Left colon (tissue), 2 donors: ENCODE measurements around the gene ADM5. TPM values are rescaled to one million over a fixed set of nuclear protein-coding genes. Genes with fewer than 3 reads are reported as not detected.

ENCODE experiments used
- ATAC-seq: fragments of 200-7000 bp; cut with Tn5 transposase; one replicate; pipeline ENCODE4 v1.9.1; 2020; ENCODE audit warnings: mild to moderate bottlenecking, moderate library complexity
- DNase-seq, 2 donors: peaks; one replicate each; pipeline ENCODE4 v3.0.0-alpha.2; 2020
- intact Hi-C, 2 donors: fragments of 100-400 bp; cut with DNase I in 1 of 2; cut with micrococcal nuclease in 1 of 2; formaldehyde crosslinking; loops; one replicate each; pipeline versions ENCODE4 v1.11.2 to v1.14.0; 2022; cut with DNase I, micrococcal nuclease
- total RNA-seq, 2 donors: library from RNA; stranded (reverse); fragmentation: NEBNext Ultra II Directional; extraction: Animal tissue kit (Norgen Biotek cat#: 25700); gene quantifications; one replicate each; pipeline ENCODE4 v1.2.1, GENCODE V29; 2021
- donor health status: DM: no; HTN: no; CAD: no.
- donor health status: DM: yes; HTN: yes; CAD: no.

Gene ADM5
- total RNA-seq, 2 donors from 2014 or later = 0.98 to 1.1 TPM

- intact Hi-C loops = no loop called here
- ATAC-seq = no peak
- peak; percentile 69 to 85 for DNase-seq
Observed at GRCh38 chr19:49677901-49678674, 11.3 kb upstream of the ADM5 start.

- intact Hi-C loops = no loop called here
- no peak for ATAC-seq
Observed at GRCh38 chr19:49678985-49679770, 10.2 kb upstream of the ADM5 start.

GRCh38 chr19:49679771-49680413, 9.5 kb upstream of the ADM5 start:
- DNase-seq (peak in 1 of 2 donors; percentile 18), ATAC-seq (no peak)
- intact Hi-C loops = no loop called here

More at GRCh38 chr19:49678985-49679770, 10.2 kb upstream of the ADM5 start:
- DNase-seq = no peak

- DNase-seq = peak; percentile 79 to 92
- ATAC-seq = peak; percentile 17
- intact Hi-C loops = no loop called here
Observed at GRCh38 chr19:49680421-49681351, 8.7 kb upstream of the ADM5 start.

GRCh38 chr19:49681830-49682229, 7.6 kb upstream of the ADM5 start:
- intact Hi-C loops = no loop called here
- no peak for ATAC-seq
- DNase-seq = peak in 1 of 2 donors; percentile 4

GRCh38 chr19:49682274-49682673, 7.1 kb upstream of the ADM5 start:
- DNase-seq = no peak
- no peak for ATAC-seq
- intact Hi-C loops = no loop called here

GRCh38 chr19:49683814-49684250, 5.6 kb upstream of the ADM5 start:
- ATAC-seq = no peak
- DNase-seq = no peak
- intact Hi-C loops = loop anchor here in 1 of 2 donors (2.0 kb wide), 1 partner anchor 77 kb away; no protein-coding TSS in a partner anchor

- peak; percentile 36 for ATAC-seq
- DNase-seq = peak in 1 of 2 donors; percentile 11
- intact Hi-C loops = loop anchor here in 1 of 2 donors (2.0 kb wide), 1 partner anchor 76 kb away; no protein-coding TSS in a partner anchor
Observed at GRCh38 chr19:49684251-49684982, 5.0 kb upstream of the ADM5 start.

- no peak for DNase-seq
- ATAC-seq = no peak
- intact Hi-C loops = loop anchor here in 1 of 2 donors (2.0 kb wide), 1 partner anchor 76 kb away; no protein-coding TSS in a partner anchor
Observed at GRCh38 chr19:49684983-49685553, 4.3 kb upstream of the ADM5 start.

GRCh38 chr19:49685845-49686332, 3.5 kb upstream of the ADM5 start:
- ATAC-seq = no peak
- peak in 1 of 2 donors; percentile 5 for DNase-seq
- intact Hi-C loops = loop anchor here in 1 of 2 donors (2.0 kb wide), 1 partner anchor 75 kb away; no protein-coding TSS in a partner anchor

GRCh38 chr19:49686503-49687088, 2.8 kb upstream of the ADM5 start:
- no peak for ATAC-seq
- intact Hi-C loops = no loop called here
- DNase-seq = no peak

- ATAC-seq (no peak), DNase-seq (peak in 1 of 2 donors; percentile 5)
- intact Hi-C loops = no loop called here
Observed at GRCh38 chr19:49687150-49687549, 2.2 kb upstream of the ADM5 start.

- ATAC-seq (no peak), DNase-seq (peak in 1 of 2 donors; percentile 8)
- intact Hi-C loops = no loop called here
Observed at GRCh38 chr19:49687566-49688316, 1.7 kb upstream of the ADM5 start.

GRCh38 chr19:49688531-49689132, 762 bp upstream of the ADM5 start:
- intact Hi-C loops = no loop called here
- ATAC-seq (no peak), DNase-seq (no peak)

- DNase-seq = no peak
- intact Hi-C loops = no loop called here
- peak; percentile 39 for ATAC-seq
Observed at GRCh38 chr19:49690079-49690655, 773 bp downstream of the ADM5 start.
